Astrocyte (in vitro differentiated cells and primary cell): ENCODE measurements around the gene ANKRD63. TPM values are rescaled to one million over a fixed set of nuclear protein-coding genes. Genes with fewer than 3 reads are reported as not detected.
A peak's percentile ranks its signal among the peaks of the same experiment; 100 is the strongest.

ENCODE experiments used
- DNase-seq: peaks from one replicate; pipeline ENCODE4 v3.0.0-alpha.2; 2010; ENCODE audit warnings: low read depth
- FAIRE-seq: peaks from 2 replicates; lab custom pipeline; 2011; peaks lifted over from hg19 to GRCh38; lab: Jason Lieb, UNC
- H2AFZ ChIP-seq: 2 replicates; pipeline ENCODE4 v1.6.0; 2012; ENCODE audit warnings: low read depth, low read length, inconsistent platforms
- H3K27ac ChIP-seq: 2 replicates; pipeline ENCODE4 v1.5.1; 2011; ENCODE audit warnings: low read depth, low read length, inconsistent platforms
- H3K27me3 ChIP-seq: 2 replicates; pipeline ENCODE4 v1.6.0; 2011; ENCODE audit warnings: low read length, inconsistent platforms; ENCODE audit not compliant: insufficient read depth
- H3K36me3 ChIP-seq: 2 replicates; pipeline ENCODE4 v1.5.1; 2011; ENCODE audit warnings: low read length, inconsistent platforms; ENCODE audit not compliant: insufficient read depth
- H3K4me1 ChIP-seq: 2 replicates; pipeline ENCODE4 v1.5.1; 2011; ENCODE audit warnings: low read length, inconsistent platforms; ENCODE audit not compliant: insufficient read depth
- H3K4me2 ChIP-seq: 2 replicates; pipeline ENCODE4 v1.6.0; 2012; ENCODE audit warnings: low read length, inconsistent platforms
- H3K4me3 ChIP-seq: 2 replicates; pipeline ENCODE4 v1.5.1; 2011; ENCODE audit warnings: low read depth, mild to moderate bottlenecking, low read length, inconsistent platforms; ENCODE audit not compliant: insufficient read depth
- H3K79me2 ChIP-seq: 2 replicates; pipeline ENCODE4 v1.6.0; 2012; ENCODE audit warnings: mild to moderate bottlenecking, low read length, inconsistent platforms; ENCODE audit not compliant: insufficient read depth
- H3K9ac ChIP-seq: 2 replicates; pipeline ENCODE4 v1.6.0; 2012; ENCODE audit warnings: mild to moderate bottlenecking, low read length, inconsistent platforms
- H3K9me3 ChIP-seq: 2 replicates; pipeline ENCODE4 v1.5.1; 2012; ENCODE audit warnings: low read depth, mild to moderate bottlenecking, low read length, inconsistent platforms; ENCODE audit not compliant: insufficient read depth
- H4K20me1 ChIP-seq: 2 replicates; pipeline ENCODE4 v1.6.0; 2012; ENCODE audit warnings: low read length, inconsistent platforms; ENCODE audit not compliant: insufficient read depth
- H3K27ac Mint-ChIP-seq: one replicate; pipeline ENCODE4 v1.8.0; 2021; ENCODE audit warnings: mild to moderate bottlenecking, mixed read lengths; ENCODE audit not compliant: unreplicated experiment
- H3K27me3 Mint-ChIP-seq: one replicate; pipeline ENCODE4 v1.8.0; 2021; ENCODE audit warnings: low read depth, mixed read lengths; ENCODE audit not compliant: unreplicated experiment
- H3K36me3 Mint-ChIP-seq: one replicate; pipeline ENCODE4 v1.8.0; 2021; ENCODE audit warnings: low read depth, mixed read lengths; ENCODE audit not compliant: unreplicated experiment
- H3K4me1 Mint-ChIP-seq: one replicate; pipeline ENCODE4 v1.8.0; 2021; ENCODE audit warnings: low read depth, mixed read lengths; ENCODE audit not compliant: unreplicated experiment
- H3K4me3 Mint-ChIP-seq: one replicate; pipeline ENCODE4 v1.8.0; 2021; ENCODE audit warnings: mild to moderate bottlenecking, moderate library complexity, mixed read lengths; ENCODE audit not compliant: unreplicated experiment
- H3K9me3 Mint-ChIP-seq: one replicate; pipeline ENCODE4 v1.8.0; 2021; ENCODE audit warnings: mild to moderate bottlenecking, mixed read lengths; ENCODE audit not compliant: unreplicated experiment
- EZH2 ChIP-seq: IDR thresholded peaks from 2 replicates; pipeline ENCODE4 v1.6.1; 2012; ENCODE audit warnings: mild to moderate bottlenecking, low read length, inconsistent platforms; ENCODE audit not compliant: insufficient read depth
- total RNA-seq: library from RNA; stranded (reverse); gene quantifications from 2 replicates; pipeline ENCODE4 v1.2.1, GENCODE V29; 2021
- TF ChIP-seq, protein P1 (sequence below): IDR thresholded peaks from 2 replicates; pipeline ENCODE4 v1.5.1; 2011; ENCODE audit warnings: low read depth, mild to moderate bottlenecking, inconsistent platforms, low read length, moderate library complexity; ENCODE audit not compliant: insufficient read depth

The ANKRD63 gene
- total RNA-seq, 1 donor from 2014 or later = not detected

DNA sequence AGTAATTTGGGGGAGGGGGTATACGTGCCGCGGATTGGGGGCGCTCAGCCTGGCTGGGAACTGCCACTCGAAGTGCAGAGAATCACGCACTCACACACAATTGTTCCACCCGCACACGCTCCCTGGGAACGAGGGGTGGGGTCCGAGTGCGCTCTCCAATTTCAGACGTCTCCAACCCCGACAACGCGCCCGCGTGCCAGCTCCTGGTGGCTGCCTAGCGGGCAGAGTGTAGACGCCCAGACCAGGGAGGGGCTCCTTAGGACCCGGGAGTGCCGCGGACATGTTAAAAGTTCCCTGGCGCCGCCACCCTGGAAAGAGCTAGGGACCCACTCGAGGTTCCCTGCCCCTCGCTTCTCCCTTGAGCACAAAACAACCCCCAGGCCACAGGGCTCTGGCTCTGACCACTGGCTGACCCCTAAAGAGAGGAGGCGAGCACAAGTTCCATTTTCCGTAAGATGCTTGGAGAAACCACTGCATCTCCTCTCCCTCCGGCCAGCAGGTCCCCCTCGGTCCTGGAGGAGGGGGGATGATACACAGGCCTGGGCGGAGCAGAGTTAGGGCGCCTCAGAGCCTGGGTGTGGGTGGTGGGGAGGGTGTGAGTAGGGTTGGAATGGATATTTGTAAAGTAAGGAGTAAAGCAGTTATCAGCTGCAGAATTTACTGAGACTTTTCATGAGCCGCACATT, 894 bp upstream of the ANKRD63 start:
- Histone ChIP-seq H3K4me3 (no peak overlapping the region), H3K36me3 (no peaks in the 10 kb centered on the region), H3K4me1 (peaks cover 24% of the 10 kb centered on the region), H4K20me1 (no peaks in the 10 kb centered on the region), H3K27me3 (peaks cover 46% of the 10 kb centered on the region), H3K9ac (no peak overlapping the region), H3K27ac (no peak overlapping the region), H2AFZ (no peak overlapping the region), H3K4me2 (peak overlapping the region; percentile 83), H3K9me3 (no peaks in the 10 kb centered on the region), H3K79me2 (no peaks in the 10 kb centered on the region)
- Mint-ChIP-seq H3K9me3 (no peaks in the 10 kb centered on the region), H3K27me3 (peaks cover 36% of the 10 kb centered on the region), H3K36me3 (no peaks in the 10 kb centered on the region), H3K27ac (no peak overlapping the region), H3K4me3 (no peak overlapping the region), H3K4me1 (peaks cover 18% of the 10 kb centered on the region)
- no peak for DNase-seq
- TF ChIP-seq, protein P1, sequence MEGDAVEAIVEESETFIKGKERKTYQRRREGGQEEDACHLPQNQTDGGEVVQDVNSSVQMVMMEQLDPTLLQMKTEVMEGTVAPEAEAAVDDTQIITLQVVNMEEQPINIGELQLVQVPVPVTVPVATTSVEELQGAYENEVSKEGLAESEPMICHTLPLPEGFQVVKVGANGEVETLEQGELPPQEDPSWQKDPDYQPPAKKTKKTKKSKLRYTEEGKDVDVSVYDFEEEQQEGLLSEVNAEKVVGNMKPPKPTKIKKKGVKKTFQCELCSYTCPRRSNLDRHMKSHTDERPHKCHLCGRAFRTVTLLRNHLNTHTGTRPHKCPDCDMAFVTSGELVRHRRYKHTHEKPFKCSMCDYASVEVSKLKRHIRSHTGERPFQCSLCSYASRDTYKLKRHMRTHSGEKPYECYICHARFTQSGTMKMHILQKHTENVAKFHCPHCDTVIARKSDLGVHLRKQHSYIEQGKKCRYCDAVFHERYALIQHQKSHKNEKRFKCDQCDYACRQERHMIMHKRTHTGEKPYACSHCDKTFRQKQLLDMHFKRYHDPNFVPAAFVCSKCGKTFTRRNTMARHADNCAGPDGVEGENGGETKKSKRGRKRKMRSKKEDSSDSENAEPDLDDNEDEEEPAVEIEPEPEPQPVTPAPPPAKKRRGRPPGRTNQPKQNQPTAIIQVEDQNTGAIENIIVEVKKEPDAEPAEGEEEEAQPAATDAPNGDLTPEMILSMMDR = no peak
- no peak for TF ChIP-seq EZH2
- FAIRE-seq = no peak

DNA sequence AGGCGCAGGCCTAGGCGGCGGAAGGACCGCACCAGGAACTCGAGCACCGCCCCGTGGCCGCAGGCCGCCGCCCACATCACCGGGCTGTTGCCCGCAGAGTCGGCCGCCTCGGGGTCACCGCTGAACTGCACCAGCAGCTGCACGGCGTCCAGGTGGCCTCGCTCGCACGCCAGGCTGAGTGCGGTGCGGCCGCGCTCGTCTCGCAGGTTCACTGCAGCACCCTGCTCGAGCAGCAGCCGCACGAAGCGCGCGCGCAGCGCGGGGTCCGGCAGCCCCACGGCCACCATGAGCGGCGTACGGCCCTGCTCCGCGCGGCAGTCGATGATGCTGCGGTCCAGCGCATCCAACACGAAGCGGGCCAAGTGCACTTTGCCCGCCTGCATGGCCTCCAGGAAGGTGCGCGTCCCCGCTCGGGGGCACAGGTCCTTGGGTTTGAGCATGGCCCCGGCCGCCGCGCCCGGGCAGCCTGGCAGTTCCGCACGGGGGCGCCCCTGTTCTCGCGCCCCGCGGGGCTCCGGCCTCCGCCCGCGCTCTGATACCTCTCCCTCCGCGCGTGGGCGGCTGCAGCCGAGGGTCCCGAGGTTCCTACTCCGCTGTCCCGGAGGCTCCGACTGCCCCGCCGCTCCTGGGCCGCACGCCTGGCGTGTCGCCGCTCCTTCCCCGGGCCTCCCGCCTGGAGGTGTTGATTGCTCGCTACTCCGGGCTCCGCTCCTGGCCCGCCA, 556 bp downstream of the ANKRD63 start:
- Mint-ChIP-seq H3K9me3 (no peaks in the 10 kb centered on the region), H3K27me3 (peaks cover 44% of the 10 kb centered on the region), H3K4me1 (peaks cover 18% of the 10 kb centered on the region), H3K27ac (no peak overlapping the region), H3K36me3 (no peaks in the 10 kb centered on the region), H3K4me3 (no peak overlapping the region)
- no peaks in the 10 kb centered on the region for H3K9me3 ChIP-seq
- no peaks in the 10 kb centered on the region for H3K79me2 ChIP-seq
- H3K4me3 ChIP-seq = peak overlapping the region; percentile 46
- no peak overlapping the region for H3K9ac ChIP-seq
- H3K36me3 ChIP-seq = no peaks in the 10 kb centered on the region
- H3K4me1 ChIP-seq = peaks cover 24% of the 10 kb centered on the region
- TF ChIP-seq, protein P1 = no peak
- peak; percentile 92 for TF ChIP-seq EZH2
- H3K27me3 ChIP-seq = peaks cover 50% of the 10 kb centered on the region
- no peaks in the 10 kb centered on the region for H4K20me1 ChIP-seq
- FAIRE-seq (no peak), DNase-seq (no peak)
- H3K4me2 ChIP-seq = peak overlapping the region; percentile 83
- H3K27ac ChIP-seq = no peak overlapping the region
- peak overlapping the region; percentile 75 for H2AFZ ChIP-seq

DNA sequence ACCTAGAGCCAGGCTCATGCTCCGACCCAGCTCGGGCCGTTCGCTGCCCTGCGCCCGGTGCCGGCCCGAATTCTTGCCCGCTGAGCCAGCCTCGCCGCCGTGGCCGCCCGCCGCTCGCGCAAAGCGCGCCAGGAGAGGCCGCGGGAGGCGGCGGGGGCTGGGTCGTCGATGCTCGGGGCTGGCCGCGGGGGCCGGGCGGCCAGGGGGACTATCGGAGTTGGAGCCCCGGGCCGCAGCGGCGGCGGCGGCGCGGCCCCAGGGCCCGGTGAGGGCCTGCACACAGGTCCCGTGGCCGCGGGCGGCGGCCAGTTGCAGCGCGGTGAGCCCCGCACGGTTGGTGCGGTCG, 1.1 kb downstream of the ANKRD63 start:
- no peak overlapping the region for H3K4me3 Mint-ChIP-seq
- H4K20me1 ChIP-seq = no peaks in the 10 kb centered on the region
- H3K4me1 Mint-ChIP-seq = peaks cover 16% of the 10 kb centered on the region
- peak overlapping the region; percentile 83 for H3K4me2 ChIP-seq
- no peak for FAIRE-seq
- H3K36me3 ChIP-seq = no peaks in the 10 kb centered on the region
- H3K36me3 Mint-ChIP-seq = no peaks in the 10 kb centered on the region
- H3K9me3 Mint-ChIP-seq = no peaks in the 10 kb centered on the region
- no peaks in the 10 kb centered on the region for H3K79me2 ChIP-seq
- H3K9ac ChIP-seq = no peak overlapping the region
- H3K9me3 ChIP-seq = no peaks in the 10 kb centered on the region
- H3K27me3 ChIP-seq = peaks cover 50% of the 10 kb centered on the region
- H3K4me3 ChIP-seq = no peak overlapping the region
- H3K27ac Mint-ChIP-seq = no peak overlapping the region
- no peak for TF ChIP-seq EZH2
- TF ChIP-seq, protein P1 = no peak
- H2AFZ ChIP-seq = peak overlapping the region; percentile 75
- no peak overlapping the region for H3K27ac ChIP-seq
- peaks cover 24% of the 10 kb centered on the region for H3K4me1 ChIP-seq
- peaks cover 48% of the 10 kb centered on the region for H3K27me3 Mint-ChIP-seq
- DNase-seq = no peak
